Measurements from ENCODE around the gene CAMKK1. TPM values are rescaled to one million over a fixed set of nuclear protein-coding genes. Genes with fewer than 3 reads are reported as not detected.

CAMKK1 gene
- total RNA-seq, 1 experiment from 2014 or later, result 9.6 TPM

DNA sequence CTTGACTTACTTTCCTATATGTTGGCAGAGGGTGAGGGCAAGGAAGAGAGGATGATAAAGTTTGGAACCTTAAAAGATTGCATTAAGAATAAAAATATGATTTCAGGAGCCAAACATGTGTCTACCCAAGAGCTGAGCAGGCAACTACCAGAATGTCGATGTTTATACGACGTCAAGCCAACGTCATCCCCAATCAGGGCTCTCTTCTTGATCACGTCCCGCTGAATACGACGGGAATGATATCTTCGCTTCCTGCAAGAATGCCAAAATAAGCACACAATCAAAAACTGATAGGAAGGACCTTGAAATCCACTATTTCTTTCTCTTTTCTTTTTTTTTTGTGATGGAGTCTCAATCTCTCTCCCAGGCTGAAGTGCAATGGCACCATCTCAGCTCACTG, 71.8 kb downstream of the CAMKK1 start:
- no peaks in the 10 kb centered on the region for H3K4me1 Mint-ChIP-seq
- CTCF ChIA-PET, result interaction anchor here (0.6 to 1.4 kb wide), 2 partner anchors 25 to 389 kb away, joined by 3 read pairs; partner anchors contain the start of gene NCBP3
- H3K9me3 Mint-ChIP-seq, result no peaks in the 10 kb centered on the region
- peaks cover 68% of the 10 kb centered on the region for H3K36me3 Mint-ChIP-seq
- no peak overlapping the region for H3K4me3 Mint-ChIP-seq
- DNase-seq (ENCODE audit: low spot score) (no peak), ATAC-seq (no peak)
- no peaks in the 10 kb centered on the region for H3K27me3 Mint-ChIP-seq (ENCODE audit: low read depth)
- H3K27ac Mint-ChIP-seq, result no peak overlapping the region
- POLR2A ChIA-PET, result no interaction called here
- TF ChIP-seq ZBTB21 (CRISPR knock-in tag; IDR thresholded peaks at IDR 0.05; ENCODE audit: borderline replicate concordance) (no peak), ZNF219 (CRISPR knock-in tag; IDR thresholded peaks at IDR 0.05; ENCODE audit: borderline replicate concordance) (no peak), HMGA2 (CRISPR knock-in tag; IDR thresholded peaks at IDR 0.05) (no peak), ETV6 (CRISPR knock-in tag; IDR thresholded peaks at IDR 0.05) (no peak), ZNF423 (CRISPR knock-in tag; IDR thresholded peaks at IDR 0.05) (no peak), NR3C1 (CRISPR knock-in tag; conservative IDR thresholded peaks at IDR 0.05; ENCODE audit: low read depth) (no peak), AFF4 (CRISPR knock-in tag; IDR thresholded peaks at IDR 0.05; ENCODE audit: borderline replicate concordance) (no peak), TCF7 (CRISPR knock-in tag; IDR thresholded peaks at IDR 0.05; ENCODE audit: low read depth) (no peak), ZNF138 (CRISPR knock-in tag; conservative IDR thresholded peaks at IDR 0.05) (no peak)
- TF ChIP-seq, protein P1, sequence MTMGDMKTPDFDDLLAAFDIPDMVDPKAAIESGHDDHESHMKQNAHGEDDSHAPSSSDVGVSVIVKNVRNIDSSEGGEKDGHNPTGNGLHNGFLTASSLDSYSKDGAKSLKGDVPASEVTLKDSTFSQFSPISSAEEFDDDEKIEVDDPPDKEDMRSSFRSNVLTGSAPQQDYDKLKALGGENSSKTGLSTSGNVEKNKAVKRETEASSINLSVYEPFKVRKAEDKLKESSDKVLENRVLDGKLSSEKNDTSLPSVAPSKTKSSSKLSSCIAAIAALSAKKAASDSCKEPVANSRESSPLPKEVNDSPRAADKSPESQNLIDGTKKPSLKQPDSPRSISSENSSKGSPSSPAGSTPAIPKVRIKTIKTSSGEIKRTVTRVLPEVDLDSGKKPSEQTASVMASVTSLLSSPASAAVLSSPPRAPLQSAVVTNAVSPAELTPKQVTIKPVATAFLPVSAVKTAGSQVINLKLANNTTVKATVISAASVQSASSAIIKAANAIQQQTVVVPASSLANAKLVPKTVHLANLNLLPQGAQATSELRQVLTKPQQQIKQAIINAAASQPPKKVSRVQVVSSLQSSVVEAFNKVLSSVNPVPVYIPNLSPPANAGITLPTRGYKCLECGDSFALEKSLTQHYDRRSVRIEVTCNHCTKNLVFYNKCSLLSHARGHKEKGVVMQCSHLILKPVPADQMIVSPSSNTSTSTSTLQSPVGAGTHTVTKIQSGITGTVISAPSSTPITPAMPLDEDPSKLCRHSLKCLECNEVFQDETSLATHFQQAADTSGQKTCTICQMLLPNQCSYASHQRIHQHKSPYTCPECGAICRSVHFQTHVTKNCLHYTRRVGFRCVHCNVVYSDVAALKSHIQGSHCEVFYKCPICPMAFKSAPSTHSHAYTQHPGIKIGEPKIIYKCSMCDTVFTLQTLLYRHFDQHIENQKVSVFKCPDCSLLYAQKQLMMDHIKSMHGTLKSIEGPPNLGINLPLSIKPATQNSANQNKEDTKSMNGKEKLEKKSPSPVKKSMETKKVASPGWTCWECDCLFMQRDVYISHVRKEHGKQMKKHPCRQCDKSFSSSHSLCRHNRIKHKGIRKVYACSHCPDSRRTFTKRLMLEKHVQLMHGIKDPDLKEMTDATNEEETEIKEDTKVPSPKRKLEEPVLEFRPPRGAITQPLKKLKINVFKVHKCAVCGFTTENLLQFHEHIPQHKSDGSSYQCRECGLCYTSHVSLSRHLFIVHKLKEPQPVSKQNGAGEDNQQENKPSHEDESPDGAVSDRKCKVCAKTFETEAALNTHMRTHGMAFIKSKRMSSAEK (CRISPR knock-in tag; IDR thresholded peaks at IDR 0.05; ENCODE audit: borderline replicate concordance), result no peak
- TF ChIP-seq, protein P2, sequence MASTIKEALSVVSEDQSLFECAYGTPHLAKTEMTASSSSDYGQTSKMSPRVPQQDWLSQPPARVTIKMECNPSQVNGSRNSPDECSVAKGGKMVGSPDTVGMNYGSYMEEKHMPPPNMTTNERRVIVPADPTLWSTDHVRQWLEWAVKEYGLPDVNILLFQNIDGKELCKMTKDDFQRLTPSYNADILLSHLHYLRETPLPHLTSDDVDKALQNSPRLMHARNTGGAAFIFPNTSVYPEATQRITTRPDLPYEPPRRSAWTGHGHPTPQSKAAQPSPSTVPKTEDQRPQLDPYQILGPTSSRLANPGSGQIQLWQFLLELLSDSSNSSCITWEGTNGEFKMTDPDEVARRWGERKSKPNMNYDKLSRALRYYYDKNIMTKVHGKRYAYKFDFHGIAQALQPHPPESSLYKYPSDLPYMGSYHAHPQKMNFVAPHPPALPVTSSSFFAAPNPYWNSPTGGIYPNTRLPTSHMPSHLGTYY (CRISPR knock-in tag; IDR thresholded peaks at IDR 0.05), result no peak

DNA sequence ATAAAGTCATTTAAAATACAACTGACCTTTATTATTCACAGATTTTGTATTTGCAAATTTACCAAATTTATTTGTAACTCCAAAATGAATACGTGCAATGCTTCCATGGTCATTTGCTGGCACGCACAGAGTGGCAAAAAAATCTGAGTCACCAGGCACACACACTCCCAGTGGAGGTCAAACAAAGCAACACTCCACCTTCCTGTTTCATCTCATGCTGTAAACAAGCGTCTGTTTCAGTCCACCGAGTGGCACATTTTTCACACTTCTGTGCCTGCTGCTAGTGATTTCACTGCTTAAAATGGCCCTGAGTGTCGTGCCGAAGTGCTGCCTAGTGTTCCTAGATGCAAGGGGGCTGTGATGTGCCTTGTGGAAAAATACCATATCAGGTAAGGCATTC, 74.1 kb downstream of the CAMKK1 start:
- peak overlapping the region; percentile 16; the same call in 1 of the 2 replicates for H3K27ac Mint-ChIP-seq
- DNase-seq (ENCODE audit: low spot score), result no peak
- CTCF ChIA-PET, result interaction anchor here (1.0 kb wide), 1 partner anchor 81 kb away, joined by 3 read pairs; no protein-coding TSS in a partner anchor

More for the DNA sequence above, 74.1 kb downstream of the CAMKK1 start:
- no peaks in the 10 kb centered on the region for H3K27me3 Mint-ChIP-seq (ENCODE audit: low read depth)
- H3K4me3 Mint-ChIP-seq, result no peak overlapping the region
- no peak for ATAC-seq
- no peaks in the 10 kb centered on the region for H3K4me1 Mint-ChIP-seq
- TF ChIP-seq CREM (CRISPR knock-in tag; IDR thresholded peaks at IDR 0.05) (no peak), JAZF1 (CRISPR knock-in tag; IDR thresholded peaks at IDR 0.05) (no peak), RELA (CRISPR knock-in tag; IDR thresholded peaks at IDR 0.05; ENCODE audit: borderline replicate concordance) (no peak), TEAD4 (CRISPR knock-in tag; IDR thresholded peaks at IDR 0.05) (no peak)
- TF ChIP-seq, protein P3, sequence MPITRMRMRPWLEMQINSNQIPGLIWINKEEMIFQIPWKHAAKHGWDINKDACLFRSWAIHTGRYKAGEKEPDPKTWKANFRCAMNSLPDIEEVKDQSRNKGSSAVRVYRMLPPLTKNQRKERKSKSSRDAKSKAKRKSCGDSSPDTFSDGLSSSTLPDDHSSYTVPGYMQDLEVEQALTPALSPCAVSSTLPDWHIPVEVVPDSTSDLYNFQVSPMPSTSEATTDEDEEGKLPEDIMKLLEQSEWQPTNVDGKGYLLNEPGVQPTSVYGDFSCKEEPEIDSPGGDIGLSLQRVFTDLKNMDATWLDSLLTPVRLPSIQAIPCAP (CRISPR knock-in tag; IDR thresholded peaks at IDR 0.05), result no peak
- no peaks in the 10 kb centered on the region for H3K9me3 Mint-ChIP-seq
- POLR2A ChIA-PET, result interaction anchor here (0.7 kb wide), 1 partner anchor 26 kb away, joined by 3 read pairs; no protein-coding TSS in a partner anchor
- peaks cover 65% of the 10 kb centered on the region for H3K36me3 Mint-ChIP-seq
